HUES64 (cell line): ENCODE measurements around the gene PRSS22.

Experiments used
- H3K27ac ChIP-seq: 2 replicates; pipeline ENCODE4 v1.7.0; 2013; ENCODE audit warnings: low read depth, low read length, inconsistent platforms
- H3K27me3 ChIP-seq: 2 replicates; pipeline ENCODE4 v1.6.1; 2013; ENCODE audit warnings: mild to moderate bottlenecking, low read length; ENCODE audit not compliant: insufficient read depth
- H3K36me3 ChIP-seq: 2 replicates; pipeline ENCODE4 v1.6.1; 2013; ENCODE audit warnings: mild to moderate bottlenecking, low read length; ENCODE audit not compliant: insufficient read depth
- H3K4me1 ChIP-seq: 2 replicates; pipeline ENCODE4 v1.6.1; 2013; ENCODE audit warnings: mild to moderate bottlenecking, low read length, moderate library complexity; ENCODE audit not compliant: insufficient read depth
- H3K4me3 ChIP-seq: 2 replicates; pipeline ENCODE4 v1.5.1; 2013; ENCODE audit warnings: mild to moderate bottlenecking, low read length, moderate library complexity
- H3K9ac ChIP-seq: 2 replicates; pipeline ENCODE4 v1.6.1; 2013; ENCODE audit warnings: mild to moderate bottlenecking, low read depth, low read length
- H3K9me3 ChIP-seq: 2 replicates; pipeline ENCODE4 v1.6.1; 2013; ENCODE audit warnings: low read depth, low read length; ENCODE audit not compliant: insufficient read depth
- WGBS: fragments of 150-250, 120-280 bp; methylation state at CpG from one replicate; pipeline ENCODE4 v1.1.7; 2013; ENCODE audit warnings: missing lambda C conversion rate; 5-methylcytosine and 5-hydroxymethylcytosine counted together

The PRSS22 gene

DNA sequence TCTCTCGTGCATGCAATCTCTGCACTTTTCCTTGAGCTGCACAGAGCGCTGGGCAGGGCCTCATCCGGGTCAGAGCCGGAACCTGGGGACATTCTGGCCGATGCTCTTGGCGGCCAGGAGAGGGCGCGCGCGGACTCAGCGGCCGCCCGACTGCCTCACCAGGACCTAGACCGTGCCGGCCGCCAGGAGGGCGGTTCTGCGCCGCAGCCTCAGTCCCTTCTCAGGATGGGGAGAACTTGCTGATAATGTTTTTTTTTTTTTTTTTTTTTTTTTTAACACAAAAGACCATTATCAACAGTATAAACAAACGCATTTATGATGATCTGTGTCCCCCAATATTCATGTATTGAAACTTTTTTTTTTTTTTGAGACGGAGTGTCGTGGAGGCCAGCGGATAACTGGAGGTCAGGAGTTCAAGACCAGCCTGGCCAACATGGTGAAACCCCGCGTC is 17.0 kb upstream of the PRSS22 start:
- H3K4me3 ChIP-seq, result peak overlapping the region; percentile 12; the same call in 1 of the 2 replicates
- WGBS, result 20% methylated on average over 23 of the region's 25 CpGs

DNA sequence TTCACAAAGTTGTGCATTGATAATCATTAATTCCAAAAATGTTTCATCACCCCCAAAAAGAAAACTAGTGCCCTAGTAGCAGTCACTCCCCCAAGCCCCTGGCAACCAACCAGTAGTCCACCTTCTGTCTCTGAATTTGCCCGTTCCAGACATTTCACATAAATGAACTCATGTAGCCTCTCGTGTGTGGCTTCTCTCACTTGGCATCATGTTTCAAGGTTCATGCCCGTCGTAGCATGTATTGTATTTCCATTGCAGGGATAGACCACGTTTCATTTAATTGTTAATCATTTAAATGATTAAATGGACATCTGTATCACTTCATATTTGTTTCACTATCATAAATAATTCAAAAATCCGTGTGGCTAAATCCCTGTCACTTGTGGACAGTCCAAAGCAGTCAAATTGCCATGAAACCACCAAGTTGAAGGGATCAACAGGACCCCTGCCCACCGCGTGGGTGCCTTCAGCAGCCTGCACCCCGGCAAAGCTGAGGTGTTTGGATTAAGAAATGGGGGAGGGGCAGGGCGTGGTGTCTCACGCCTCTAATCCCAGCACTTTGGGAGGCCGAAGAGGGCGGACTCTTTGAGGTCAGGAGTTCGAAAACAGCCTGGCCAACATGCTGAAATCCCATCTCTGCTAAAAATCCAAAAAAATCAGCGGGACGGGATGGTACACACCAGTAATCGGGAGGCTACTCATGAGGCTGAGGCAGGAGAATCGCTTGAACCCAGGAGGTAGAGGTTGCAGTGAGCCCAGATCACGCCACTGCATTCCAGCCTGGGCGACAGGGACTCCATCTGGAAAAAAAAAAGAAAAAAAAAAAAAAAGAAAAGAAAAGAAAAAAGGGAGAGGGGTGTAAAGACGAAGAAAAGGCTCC is 16.3 kb upstream of the PRSS22 start:
- Histone ChIP-seq H3K36me3 (no peaks in the 10 kb centered on the region), H3K4me3 (peak overlapping the region; percentile 12; the same call in 1 of the 2 replicates), H3K9ac (0 out of 2 replicates have a peak overlapping the region, but pooled peaks have one; percentile 12), H3K27ac (no peak overlapping the region), H3K4me1 (no peaks in the 10 kb centered on the region), H3K27me3 (peaks cover 20% of the 10 kb centered on the region), H3K9me3 (no peaks in the 10 kb centered on the region)
- WGBS, result 72% methylated on average over 21 of the region's 21 CpGs

More for the DNA sequence above, 17.0 kb upstream of the PRSS22 start:
- Histone ChIP-seq H3K9me3 (peaks cover 5% of the 10 kb centered on the region), H3K9ac (0 out of 2 replicates have a peak overlapping the region, but pooled peaks have one; percentile 12), H3K4me1 (no peaks in the 10 kb centered on the region), H3K27me3 (peaks cover 14% of the 10 kb centered on the region), H3K27ac (no peak overlapping the region), H3K36me3 (no peaks in the 10 kb centered on the region)

DNA sequence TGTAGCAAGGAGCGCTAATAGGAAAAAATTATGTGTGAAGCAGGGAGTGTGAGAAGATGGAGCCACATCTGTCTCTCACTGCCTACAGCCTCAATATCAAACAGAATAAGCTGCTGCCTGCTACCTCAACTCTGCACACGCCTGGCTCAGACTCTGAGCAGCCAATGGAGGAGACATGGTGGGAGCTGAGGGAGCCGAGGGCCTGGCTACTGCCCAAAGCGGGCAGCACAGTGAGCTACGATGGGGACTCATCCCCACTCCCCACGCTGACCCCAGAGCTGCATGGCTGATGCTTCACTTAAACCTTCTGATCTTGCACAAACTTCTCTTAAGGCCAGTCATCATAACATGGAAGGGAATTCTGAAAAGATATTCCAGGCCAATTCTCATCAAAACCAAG is 14.0 kb upstream of the PRSS22 start:
- Histone ChIP-seq H3K9ac (no peak overlapping the region), H3K36me3 (no peaks in the 10 kb centered on the region), H3K27ac (no peak overlapping the region), H3K4me1 (no peaks in the 10 kb centered on the region), H3K27me3 (peaks cover 25% of the 10 kb centered on the region), H3K4me3 (no peak overlapping the region), H3K9me3 (no peaks in the 10 kb centered on the region; the same call in 1 of the 2 replicates)
- WGBS, result 90% methylated on average over 6 of the region's 6 CpGs

DNA sequence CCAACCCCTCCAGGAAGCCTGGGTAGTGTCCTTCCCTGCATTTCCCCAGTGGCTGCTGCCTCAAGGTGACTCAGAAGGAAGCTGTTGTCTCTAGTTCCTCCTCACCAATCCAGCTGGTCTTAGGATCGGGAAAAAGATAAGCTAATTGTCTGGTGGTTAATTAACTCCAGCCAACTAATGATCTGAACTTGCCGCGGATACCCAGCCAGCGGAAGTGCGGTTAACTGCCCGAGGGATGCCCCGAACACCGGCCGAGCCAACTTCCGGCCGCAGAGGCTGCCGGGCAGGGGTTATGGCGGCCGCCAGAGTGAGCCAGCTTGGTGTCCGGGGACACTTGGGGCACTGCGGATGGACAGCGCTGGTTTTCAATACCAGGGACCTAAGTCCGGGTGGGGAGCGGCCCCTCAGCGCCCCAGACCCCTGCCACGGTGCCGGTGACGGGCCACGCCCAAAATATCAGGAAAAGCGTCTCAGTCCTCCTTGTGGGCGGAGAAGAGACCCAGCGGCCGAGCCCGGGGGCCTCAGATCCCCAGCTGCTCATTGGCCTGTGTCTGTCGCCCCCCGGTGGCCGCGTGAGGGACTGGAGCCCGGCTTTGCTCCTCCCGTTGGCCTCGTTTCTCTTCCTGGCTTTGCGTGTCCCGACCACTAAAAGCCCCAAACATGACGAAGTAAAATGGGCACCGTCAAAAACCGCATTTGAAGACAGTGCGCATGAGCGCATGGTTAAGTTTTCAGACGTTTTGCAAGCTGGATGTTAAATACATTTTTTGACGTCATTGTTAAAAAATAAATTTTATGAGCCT is 10.2 kb upstream of the PRSS22 start:
- Histone ChIP-seq H3K36me3 (no peaks in the 10 kb centered on the region), H3K4me3 (peak overlapping the region; percentile 78), H3K27me3 (peaks cover 58% of the 10 kb centered on the region), H3K9me3 (no peaks in the 10 kb centered on the region; the same call in 1 of the 2 replicates), H3K9ac (peak overlapping the region; percentile 81), H3K27ac (peak overlapping the region; percentile 85), H3K4me1 (no peaks in the 10 kb centered on the region)
- 1% methylated on average over 44 of the region's 45 CpGs for whole genome bisulfite sequencing

DNA sequence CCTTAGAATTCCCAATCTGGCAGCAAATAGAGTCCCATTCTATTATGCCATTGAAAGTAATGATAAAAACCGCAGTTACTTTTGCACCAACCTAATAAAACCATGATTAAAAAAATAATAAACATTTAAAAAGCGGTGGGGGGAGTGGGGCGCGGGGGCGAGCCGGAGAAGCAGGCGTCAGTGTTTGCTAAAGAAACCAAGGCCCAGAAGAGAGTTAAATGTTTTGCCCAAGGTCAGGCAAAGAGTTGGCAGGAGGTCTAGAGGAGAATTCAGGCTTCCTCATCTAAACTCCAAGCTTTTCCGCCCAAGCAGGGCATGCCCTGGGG is 9.7 kb upstream of the PRSS22 start:
- Histone ChIP-seq H3K4me3 (peak overlapping the region; percentile 78), H3K4me1 (no peaks in the 10 kb centered on the region), H3K9me3 (no peaks in the 10 kb centered on the region; the same call in 1 of the 2 replicates), H3K36me3 (no peaks in the 10 kb centered on the region), H3K27me3 (peaks cover 58% of the 10 kb centered on the region), H3K9ac (peak overlapping the region; percentile 81; the same call in 1 of the 2 replicates), H3K27ac (peak overlapping the region; percentile 85)
- WGBS, result 58% methylated on average over 7 of the region's 8 CpGs

DNA sequence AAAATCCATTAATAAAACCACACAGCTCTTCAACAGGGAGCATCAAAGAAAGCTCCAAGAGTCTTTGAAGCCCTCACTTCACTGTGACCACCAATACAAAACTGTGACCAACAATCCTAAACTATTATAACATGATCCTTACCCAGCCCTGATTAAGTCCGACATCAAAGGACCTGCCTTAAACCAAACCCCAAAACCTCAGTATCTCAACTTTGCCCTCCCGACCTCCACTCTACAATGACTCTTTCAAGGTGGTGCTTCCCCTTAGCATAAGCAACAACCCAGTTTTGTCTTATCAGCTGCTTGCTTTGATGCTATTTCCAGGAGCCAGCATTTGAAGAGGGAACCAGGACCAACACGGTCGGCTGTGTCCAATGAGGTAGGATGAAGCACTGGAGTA is 8.5 kb upstream of the PRSS22 start:
- Histone ChIP-seq H3K27ac (no peak overlapping the region), H3K36me3 (no peaks in the 10 kb centered on the region), H3K4me3 (no peak overlapping the region), H3K9ac (no peak overlapping the region), H3K27me3 (peaks cover 58% of the 10 kb centered on the region), H3K4me1 (no peaks in the 10 kb centered on the region), H3K9me3 (peaks cover under 1% of the 10 kb centered on the region; the same call in 1 of the 2 replicates)
- 62% methylated on average over 3 of the region's 4 CpGs for WGBS

DNA sequence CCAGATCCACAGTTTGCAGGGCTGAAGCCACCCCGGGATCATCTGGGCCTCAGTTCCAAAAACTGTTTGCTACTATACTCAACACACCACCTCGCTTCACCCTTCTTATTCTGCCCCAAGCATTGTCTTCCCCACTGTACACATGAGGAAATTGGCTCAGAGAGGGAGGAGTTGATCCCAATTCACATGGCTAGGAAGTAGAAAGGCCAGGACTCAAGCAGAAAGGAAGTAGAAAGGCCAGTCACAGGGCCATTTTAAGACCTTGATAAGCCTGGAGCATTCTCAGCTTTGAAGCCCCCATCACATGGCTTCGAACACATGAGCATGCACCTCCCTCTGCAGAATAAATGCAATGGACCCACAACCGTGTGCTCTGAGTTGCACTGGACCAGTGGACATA is 7.7 kb upstream of the PRSS22 start:
- no peak overlapping the region for H3K4me3 ChIP-seq
- no peaks in the 10 kb centered on the region for H3K4me1 ChIP-seq
- H3K9ac ChIP-seq, result no peak overlapping the region
- H3K9me3 ChIP-seq, result peaks cover 5% of the 10 kb centered on the region; the same call in 1 of the 2 replicates
- H3K36me3 ChIP-seq, result no peaks in the 10 kb centered on the region
- WGBS, result 78% methylated on average over 4 of the region's 4 CpGs
- H3K27ac ChIP-seq, result no peak overlapping the region
- H3K27me3 ChIP-seq, result peaks cover 52% of the 10 kb centered on the region

DNA sequence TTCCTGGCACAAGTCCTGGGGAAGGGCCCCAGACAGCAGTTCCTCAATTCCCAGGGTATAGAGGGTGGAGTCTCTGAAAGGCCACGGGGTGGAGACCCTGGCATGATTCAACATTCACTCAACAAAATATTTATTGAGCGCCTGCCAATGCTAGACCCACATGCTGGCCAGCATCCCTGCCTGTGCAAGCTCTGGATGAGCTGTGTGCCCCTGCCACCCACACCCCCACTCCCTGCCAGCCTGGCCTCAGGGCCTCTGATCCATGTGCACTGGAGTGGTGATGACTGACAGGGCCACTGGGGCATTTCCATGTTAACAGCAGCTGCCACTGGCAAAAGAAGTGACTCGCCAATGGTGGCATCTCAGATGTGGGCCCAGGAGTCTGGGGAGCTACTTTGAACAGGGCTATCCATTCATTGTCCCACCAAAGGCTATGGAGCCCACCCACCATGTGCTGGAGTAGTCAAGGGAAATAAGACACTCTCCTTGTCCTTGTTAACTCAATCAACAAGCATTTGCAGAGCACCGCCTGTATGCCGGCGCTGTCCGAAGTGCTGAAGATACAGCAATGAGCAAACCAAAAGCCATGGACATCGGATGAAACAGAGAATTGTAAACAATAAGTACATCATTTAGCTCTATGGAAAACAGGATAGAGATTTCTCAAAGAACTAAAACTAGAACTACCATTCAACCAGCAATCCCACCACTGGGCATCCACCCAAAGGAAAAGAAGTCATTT is 3.0 kb upstream of the PRSS22 start:
- no peaks in the 10 kb centered on the region for H3K4me1 ChIP-seq
- 70% methylated on average over 8 of the region's 8 CpGs for WGBS
- H3K4me3 ChIP-seq, result no peak overlapping the region
- peaks cover 51% of the 10 kb centered on the region for H3K27me3 ChIP-seq
- no peaks in the 10 kb centered on the region for H3K36me3 ChIP-seq
- no peak overlapping the region for H3K27ac ChIP-seq
- H3K9ac ChIP-seq, result no peak overlapping the region
- H3K9me3 ChIP-seq, result peaks cover 5% of the 10 kb centered on the region; the same call in 1 of the 2 replicates

DNA sequence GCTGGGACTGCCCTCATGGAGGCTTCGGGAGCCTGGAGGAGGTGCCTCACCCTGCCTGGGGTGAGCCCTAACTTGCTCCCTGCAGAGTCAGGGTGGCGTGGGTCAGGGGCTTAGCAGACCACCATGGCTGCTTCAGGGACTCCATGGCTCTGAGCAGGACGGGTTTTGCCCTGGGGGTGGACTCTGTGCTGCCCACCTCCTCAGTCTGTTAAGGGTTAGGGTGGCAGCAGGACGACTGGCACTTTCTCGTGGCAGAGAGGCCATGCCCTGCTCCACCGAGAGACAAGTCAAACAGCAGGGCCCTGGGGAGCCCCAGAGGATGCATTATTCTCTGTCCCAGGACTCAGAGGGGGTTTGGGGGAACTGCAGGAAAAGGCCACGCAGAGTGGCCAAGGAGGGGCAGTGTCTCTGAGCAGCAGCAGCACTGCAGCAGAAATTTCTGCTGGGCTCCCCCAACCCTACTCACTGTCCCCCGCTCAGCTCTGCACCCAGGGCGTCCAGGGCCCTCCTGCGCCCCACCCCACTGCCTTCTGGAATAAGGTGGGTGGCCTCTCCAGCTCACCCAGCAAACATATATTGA is 1.8 kb upstream of the PRSS22 start:
- H3K9ac ChIP-seq, result no peak overlapping the region
- no peak overlapping the region for H3K4me3 ChIP-seq
- peaks cover 38% of the 10 kb centered on the region for H3K27me3 ChIP-seq
- peaks cover 7% of the 10 kb centered on the region for H3K9me3 ChIP-seq
- no peaks in the 10 kb centered on the region for H3K36me3 ChIP-seq
- no peaks in the 10 kb centered on the region for H3K4me1 ChIP-seq
- no peak overlapping the region for H3K27ac ChIP-seq
- 79% methylated on average over 10 of the region's 10 CpGs for WGBS

DNA sequence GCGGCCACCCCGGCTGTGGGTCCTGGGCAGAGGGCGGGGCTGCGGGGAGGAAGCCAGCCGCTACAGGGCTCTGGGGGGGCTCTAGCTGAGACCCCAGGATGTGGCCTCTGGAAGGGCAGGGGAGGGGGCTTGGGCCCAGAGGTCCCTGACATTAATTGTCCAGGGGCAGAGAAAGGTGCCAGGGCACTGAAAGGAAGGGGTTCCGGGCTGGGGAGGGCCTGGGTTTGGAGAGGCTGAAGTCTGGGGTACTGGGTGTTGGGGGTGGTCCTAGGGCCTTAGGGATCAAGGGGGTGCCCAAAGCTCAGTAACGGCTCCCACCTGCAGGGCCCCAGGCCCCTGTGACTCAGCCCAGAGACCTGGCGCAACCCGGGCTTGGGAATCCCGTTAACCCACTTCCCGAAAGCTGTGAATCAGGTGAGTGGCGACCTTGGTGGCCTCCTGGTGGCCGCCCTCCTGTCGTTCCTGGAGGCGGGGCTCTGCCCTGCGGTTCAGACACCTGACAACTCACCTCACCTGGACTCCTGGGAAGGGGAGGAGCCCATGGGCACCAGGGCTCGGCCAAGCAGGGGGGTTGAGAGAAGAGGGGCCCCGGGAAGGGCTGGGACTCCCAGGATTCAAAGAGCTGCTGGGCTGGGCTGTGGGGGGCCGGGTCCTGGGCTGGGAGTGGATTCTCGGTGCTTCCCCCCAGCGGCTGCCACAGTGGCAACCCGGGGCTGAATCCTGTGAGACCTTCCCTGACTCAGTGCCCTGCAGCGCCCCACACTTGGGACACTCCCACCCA is 465 bp upstream of the PRSS22 start:
- Histone ChIP-seq H3K4me1 (no peaks in the 10 kb centered on the region), H3K27me3 (peaks cover 26% of the 10 kb centered on the region), H3K4me3 (peak overlapping the region; percentile 47), H3K36me3 (no peaks in the 10 kb centered on the region), H3K9me3 (peaks cover 16% of the 10 kb centered on the region), H3K9ac (no peak overlapping the region), H3K27ac (no peak overlapping the region)
- WGBS, result 17% methylated on average over 23 of the region's 23 CpGs
